Stimulated activated CD8-positive, alpha-beta memory T cell treated with anti-CD3 and anti-CD28 coated beads, Interleukin-2, amount 100 ng/mL, for 48 hours (primary cell): ENCODE data around the gene KCNN4.
"Not testable (repeated sequence)": the region's sequence is repeated elsewhere in the genome, so short reads cannot be mapped to it uniquely, and the experiment has no call there.

Source experiments
- DNase-seq, 2 donors: peaks; one replicate each; pipeline ENCODE4 v3.0.0-alpha.2; 2020; ENCODE audit warnings: low read depth in 2 of 2

The KCNN4 gene

DNA sequence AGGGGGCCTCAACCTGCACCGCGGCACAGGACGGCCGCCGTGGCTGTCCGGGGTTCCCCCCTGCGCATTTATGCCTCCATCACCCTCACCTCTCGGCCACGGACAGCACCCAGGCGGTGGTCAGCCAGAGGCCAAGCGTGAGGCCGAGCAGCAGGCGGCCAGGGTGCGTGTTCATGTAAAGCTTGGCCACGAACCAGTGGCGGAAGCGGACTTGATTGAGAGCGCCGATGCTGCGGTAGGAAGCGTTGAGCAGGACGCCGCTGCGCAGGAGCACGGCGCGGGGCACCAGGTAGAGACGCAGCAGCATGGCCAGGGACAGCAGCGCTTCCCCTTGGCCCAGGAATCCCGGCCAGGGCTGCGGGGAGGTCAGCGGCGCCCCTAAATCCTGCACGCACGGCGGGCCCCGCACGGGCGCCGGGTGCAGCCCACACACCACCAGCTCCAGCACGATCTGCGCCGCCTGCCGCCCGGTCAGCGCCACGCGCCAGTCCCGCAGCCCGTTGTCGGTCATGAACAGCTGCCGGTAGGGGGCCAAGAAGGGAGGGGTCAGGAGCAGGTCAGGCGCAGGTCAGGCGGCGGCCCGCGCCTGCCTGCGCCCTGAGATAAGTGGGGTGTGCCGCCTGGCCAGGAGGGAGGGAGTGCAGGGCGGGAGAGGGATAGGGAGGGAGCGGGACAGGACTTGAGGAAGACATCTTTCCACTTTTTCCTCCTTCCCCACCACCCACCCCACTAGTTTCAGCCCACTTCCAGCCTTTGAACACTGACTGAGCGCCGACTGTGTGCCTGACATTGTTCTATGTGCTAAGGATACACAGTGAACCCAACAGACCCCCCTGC lies 6.5 kb downstream of the KCNN4 start:
- no peak for DNase-seq

DNA sequence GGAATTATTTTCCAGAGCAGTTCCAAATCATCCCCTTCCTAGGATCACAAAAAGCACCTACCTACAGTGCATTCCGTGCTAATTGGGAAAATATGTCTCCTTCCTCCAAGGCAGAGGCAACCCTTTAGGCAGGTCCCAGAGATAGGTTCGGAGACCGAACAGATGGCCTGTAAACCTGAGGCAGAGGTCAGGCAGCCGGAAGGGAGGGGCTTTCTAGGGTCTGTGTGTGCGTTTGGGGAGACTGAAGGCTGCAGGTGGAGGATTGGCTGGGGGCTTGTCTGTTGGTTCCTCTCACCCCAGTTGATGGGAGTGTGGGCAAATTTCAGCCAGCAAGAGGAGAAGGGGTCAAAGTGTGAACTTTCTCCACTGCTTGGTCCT lies 7.1 kb downstream of the KCNN4 start:
- no peak for DNase-seq

DNA sequence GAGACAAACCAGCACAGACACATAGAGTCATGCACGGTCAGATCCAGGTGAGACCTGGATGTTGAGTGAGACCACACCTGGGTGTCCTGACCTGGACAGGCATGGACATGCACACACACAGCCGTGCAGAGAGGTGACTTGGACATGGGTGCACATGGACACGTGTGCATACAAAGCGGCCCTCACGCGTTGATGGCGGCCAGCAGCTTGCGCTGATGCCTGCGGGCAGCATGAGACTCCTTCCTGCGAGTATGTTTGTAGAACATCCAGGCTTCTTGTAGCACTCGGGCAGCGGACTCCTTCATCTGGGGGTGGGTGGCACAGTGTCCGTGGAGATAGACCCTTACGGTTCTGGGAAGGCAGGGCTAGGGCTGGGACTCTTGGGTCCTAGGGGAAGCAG lies 11.5 kb downstream of the KCNN4 start:
- DNase-seq, result no peak

DNA sequence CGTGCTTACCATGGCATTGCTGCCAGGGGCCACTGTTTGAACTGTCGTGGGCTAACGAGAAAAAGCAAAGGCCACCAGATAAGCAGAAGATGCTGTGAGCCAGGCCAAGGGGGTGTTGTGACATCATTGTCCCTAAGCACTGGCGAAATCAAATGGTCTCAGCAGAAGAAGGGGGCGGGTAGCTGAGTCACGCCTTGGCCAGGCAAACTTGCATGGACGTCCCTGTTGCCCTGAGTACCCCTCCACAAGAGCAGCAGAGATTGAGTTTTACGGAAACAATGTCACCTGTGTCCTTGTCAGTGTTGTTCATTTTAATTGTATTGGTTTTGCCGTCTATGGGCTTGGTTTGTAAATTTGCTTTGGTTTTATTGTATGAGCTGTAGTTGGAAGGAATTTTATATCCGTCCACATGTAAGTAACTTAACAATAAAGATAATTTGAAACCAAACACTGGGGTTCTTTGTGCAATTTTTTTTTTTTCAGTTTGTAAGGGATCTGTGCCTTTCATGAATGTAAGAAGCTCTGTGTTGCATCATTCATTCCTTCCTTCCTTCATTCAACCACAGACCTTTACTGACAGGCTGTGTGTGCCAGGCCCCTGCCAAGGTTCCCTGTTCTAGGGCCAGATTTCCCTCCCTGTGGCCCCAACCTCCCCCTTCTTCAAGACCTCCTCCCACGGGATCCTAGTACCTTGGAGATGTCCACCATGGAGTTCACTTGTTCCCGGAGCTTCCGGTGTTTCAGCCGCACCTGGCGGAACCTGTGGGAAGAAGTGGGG lies 12.3 kb downstream of the KCNN4 start:
- DNase-seq, result no peak

DNA sequence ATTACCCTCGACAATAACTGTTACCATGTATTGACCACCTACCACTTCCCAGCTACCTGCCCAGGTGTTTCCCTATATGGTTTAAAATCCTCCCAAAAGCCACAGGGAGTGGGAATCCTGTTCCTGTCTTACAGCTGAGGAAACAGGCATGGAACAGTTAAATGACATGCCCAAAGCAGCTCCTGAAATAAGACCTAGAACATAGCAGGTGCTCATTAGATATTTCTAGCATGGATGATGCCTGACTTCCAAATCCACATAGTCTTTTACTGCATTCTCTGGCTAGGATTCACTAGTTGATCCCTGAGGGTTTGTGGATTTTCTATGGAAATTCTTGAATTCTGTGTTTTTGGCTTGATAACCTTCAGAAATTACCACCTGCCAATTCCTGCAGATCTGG lies 13.0 kb downstream of the KCNN4 start:
- no peak for DNase-seq

DNA sequence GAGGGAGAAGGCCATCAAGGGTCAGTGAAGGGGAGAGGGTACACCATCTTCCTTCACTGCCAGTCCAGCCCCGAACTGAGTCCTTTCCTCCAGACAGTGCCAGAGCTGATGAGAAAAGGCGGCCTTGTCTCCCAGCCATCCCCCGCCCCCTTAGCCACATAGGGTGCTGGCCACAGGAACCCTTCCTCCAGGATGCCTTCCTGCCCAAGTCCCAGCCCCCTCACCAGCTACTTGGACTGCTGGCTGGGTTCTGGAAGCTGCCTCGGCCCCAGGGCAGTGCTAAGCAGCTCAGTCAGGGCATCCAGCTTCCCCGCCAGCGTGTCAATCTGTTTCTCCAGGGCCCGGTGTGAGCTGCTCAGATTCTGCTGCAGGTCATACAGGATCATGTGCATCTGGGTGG lies 13.5 kb downstream of the KCNN4 start:
- no peak for DNase-seq

DNA sequence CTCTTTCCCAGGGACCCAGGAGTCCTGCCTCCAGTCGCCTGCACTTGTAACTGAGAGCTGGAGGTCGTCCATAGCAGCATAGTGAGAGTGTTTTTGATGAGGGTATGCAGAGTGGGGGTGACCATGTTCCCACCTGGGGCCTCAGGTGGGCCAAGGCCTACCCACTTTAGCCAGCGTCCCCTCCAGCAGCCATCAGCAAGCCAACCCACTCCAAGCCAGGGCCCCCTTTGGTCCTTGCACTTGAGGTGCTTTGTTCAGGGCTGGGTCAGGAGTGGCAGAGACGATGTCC lies 14.1 kb downstream of the KCNN4 start:
- no peak for DNase-seq

DNA sequence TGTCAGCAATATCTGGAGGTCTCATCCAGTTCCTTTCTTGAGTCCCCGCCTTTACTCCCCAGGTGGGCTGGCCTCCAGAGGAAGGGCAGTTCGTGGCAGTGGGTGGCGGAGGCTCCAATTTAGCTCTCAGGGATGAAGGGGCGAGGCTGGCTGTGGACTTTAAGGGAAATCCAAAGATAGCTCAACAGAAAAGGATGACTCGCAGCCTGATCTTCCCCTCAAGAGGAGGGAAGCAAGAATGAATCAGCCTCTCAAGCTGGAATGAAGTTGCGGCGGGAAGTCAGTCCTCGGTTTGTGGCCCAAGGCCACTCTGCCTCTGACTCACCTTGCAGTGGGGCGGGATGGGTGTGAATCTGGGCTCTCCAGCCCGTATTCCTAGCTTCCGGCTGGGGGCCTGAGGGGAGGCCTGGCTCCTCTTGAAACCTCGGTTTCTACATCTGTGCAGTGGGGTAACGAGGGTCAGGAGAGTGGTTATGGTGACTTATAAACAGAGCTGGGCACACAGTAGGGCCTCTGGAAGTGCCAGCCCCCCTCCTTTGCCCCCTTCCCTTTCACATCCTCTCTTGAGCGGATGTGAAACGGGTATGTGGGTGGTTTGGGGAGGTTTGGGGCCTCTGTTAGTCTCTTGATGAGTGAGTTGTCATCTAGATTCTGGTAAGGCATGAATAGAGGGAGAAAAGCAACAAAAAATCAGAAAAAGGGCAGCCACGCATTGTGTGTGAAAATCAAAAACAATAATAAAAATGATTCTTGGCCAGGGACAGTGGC lies 15.5 kb downstream of the KCNN4 start:
- DNase-seq, result peak; percentile 66 to 78

DNA sequence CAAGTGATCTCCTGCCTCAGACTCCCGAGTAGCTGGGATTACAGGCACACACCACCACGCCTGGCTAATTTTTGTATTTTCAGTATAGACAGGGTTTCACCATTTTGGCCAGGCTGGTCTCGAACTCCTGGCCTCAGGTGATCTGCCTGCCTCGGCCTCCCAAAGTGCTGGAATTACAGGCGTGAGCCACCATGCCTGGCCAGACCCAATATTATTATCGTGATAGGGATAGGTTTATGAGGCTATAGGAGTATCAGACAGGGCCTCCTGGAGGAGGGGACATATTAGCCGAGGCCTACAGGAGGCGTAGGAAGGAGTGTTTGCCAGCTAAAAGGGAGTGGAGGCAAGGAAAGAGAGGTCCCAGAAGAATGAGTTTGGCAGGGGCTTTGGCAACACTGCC lies 16.1 kb downstream of the KCNN4 start:
- not testable (repeated sequence) for DNase-seq

DNA sequence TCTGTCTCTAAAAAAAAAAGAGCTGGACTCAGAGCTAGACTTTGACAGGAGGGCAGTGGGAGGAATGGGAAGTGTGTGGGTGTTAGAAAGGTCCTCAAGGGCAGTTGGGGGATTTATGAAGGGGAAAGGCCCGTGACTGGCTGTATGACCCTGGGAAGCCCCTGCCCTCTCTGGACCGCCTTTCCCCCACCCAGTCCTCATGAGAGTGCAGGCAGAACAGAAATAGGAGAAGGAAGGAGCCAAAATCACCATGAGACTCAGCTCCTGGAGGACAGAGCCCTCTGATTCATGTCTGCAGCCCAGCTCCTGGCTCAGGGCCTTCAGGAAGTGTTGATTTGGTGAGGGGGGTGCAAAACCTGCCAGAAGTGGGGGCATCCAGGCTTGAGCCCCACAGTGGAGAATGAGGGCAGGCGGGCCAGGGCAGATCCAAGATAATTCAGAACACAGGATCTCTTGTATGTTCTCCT lies 17.3 kb downstream of the KCNN4 start:
- DNase-seq, result no peak

DNA sequence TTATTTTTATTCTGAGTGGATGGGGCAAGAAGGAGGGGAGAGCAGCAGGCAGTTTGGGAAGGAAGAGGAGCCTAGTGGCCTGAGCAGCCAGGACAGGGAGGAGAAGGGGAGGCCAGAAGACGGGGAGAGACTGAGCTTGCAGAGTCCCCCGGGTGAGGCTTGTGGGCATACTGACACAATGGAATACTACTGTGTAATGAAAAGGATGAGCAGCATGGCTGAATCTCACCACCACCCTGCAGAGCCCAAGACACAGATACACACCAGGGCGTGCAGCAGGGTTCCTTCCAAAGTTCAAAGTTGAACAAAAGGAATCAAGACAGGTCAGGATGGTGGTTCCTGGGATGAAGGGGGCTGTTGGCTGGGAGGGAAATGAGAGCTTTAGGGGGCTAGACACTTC lies 18.0 kb downstream of the KCNN4 start:
- DNase-seq, result no peak

DNA sequence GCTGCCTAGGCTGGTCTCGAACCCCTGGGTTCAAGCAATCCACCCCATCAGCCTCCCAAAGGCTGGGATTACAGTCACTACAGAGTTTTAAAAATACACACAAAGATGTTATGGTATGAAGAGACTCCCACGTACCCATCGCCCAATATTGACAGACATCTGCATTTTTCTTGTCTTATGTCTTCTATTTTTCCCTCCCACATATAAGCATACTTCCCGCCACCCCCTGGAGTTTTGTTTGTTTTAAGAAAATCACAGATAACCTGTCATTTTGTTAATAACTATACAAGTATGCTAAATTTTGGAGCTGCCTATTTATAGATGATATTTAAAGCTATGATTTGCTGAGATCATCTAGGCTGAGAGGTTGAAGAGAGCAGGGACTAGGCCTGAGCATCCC lies 19.8 kb downstream of the KCNN4 start:
- no peak for DNase-seq

DNA sequence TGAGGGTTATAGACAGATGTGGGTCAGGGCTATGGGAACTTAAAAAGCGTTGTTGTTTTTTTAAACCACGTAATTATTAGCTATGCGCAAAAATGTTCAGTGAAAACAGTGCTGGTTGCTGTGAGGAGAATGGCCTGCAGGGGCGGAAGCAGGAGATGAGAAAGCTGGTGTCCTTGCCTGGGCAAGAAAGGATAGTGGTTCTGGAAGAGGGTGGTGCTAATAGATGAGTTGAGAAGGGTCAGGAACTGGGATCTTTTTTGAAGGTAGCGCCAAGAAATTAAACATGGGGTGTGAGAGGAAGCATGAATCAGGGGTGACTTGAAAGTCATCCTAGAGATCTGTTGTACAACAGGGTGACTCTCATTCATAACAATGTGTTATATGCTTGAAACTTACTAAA lies 21.3 kb downstream of the KCNN4 start:
- no peak for DNase-seq

DNA sequence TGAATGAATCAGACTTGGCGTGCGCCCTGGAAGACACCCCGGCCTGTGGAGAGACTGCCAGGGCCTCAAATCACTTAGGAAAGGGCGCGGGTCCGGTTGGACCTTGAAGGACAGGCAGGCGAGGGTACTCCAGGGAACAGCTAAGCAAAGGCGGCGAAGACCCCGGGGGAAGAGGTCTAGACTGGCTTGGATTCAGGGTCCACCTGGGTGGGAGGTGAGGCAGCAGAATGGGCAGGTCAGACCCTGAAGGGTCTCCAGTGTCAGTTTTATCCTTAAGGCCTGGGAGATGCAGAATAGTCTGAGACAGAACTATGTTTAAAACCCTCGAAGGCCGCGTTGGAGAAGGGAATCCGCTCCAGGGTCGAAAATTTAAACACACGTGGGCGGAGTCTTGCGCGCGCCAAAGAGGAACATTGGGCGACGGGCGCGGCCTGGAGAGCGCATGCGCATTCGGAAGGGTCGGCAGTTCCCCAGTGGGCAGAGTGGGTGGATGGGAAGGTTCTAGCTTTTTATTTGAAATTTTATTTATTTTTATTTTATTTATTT lies 25.4 kb downstream of the KCNN4 start:
- peak; percentile 69 to 77 for DNase-seq

DNA sequence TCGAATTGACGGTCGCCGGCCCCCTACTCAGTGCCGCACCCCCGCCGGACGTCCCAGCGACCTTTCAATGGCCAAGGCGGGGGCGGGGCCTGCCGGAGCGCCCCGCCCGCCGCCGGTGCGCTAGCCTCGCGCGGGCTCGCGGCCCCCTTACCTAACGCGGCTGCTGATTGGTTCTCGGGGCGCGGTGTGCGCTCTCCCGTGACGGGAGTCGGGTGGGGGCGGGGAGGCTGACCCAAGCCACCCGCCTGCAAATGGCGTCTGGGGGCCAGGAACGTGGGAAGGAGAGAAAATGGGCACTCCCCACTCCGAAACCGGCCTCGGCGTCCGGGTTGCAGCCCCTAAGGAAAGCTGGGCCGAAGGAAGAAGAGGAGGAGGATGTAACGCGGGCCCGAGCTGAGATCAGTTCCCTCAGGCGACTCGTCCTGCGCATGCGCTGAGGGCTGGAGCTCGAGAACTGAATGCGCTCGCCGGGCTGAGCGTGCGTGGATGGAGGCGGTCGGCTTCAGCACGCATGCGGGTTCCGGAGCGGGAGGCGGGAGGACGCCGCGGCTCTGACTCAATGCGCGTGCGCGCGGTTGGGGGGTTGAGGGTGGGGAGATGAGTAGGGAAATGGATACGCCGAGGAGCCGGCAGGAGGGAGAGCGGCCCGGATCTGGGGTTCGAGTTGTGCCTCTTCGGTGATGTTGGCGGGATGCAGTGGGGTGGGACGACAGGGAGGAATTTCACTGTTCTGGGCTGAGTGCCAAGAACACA lies 26.1 kb downstream of the KCNN4 start, which contains the start of gene SMG9:
Gene SMG9 (minus strand): TSS at position 460 of the 753 bp plus-strand sequence. CDS start 4,221 bp downstream, outside the sequence.
- DNase-seq, result peak; percentile 97 to 98

DNA sequence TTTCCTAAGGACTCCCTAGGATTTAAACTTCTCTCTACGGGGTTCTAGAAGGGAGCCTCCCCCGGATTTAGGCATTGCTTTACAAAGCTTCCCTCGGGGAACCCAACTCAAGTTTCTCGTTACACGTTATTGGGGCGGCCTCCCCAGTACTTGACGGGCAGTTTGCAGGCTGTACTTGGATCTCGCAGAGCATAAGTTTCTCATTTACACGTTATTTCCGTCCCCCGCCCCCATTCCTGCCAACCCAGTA lies 26.6 kb downstream of the KCNN4 start:
- no peak for DNase-seq

DNA sequence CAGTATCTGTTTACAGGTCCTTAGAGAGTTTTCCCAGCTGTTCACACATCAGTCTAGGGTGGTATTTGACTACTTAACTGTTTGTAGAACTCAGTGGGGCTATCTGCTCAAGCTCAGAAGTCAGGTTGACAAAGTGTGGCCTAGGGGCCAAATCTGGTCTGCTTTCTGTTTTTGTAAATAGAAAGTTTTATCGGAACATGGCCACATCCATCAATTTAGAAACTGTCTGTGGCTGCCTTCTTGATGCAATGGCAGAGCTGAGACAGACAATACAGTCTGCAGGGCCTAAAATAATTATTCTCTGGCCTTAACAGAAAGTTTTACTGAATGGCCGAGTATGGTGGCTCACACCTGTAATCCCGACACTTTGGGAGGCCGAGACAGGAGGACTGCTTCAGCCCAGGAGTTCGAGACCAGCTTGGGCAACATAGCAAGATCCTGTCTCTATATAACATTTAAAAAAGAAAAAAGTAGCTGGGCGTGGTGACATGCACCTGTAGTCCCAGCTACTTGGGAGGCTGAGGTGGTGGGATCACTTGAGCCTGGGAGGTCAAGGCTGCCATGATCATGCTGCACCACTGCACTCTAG lies 28.4 kb downstream of the KCNN4 start:
- DNase-seq, result no peak

DNA sequence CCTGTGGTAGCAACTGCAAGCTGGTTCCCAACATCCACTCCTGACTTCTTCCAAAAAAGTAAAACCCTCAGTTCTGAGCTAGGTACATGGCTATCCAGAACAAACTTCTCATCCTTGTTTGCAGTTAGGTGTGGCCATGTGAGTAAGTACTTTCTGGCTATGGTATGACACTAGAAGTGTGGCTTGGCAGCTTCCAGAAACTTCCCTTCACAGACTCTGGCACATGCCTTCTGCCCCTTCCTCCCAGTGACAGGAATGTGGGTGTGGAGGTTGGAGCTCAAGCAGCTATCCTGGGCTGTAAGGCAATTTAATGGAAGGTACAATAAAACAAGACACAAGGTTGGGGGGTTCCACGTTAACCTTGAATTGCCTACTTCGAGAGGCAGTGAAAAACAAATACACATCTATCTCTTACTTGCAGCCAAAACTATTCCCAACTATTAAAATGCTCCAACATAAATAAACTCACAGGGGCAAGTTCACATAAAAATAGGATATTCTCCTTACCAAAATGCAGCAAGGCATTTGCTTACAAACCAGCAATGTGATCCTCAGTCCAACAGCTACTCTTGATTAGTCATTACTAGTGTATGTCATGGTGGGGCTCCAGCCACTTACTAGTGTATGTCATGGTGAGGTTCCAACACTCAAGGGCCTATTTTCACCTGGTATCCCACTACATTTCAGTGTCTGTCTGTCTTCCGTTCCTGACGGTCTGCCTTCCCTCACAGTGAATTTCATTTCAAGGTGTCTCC lies 29.1 kb downstream of the KCNN4 start:
- DNase-seq, result no peak

DNA sequence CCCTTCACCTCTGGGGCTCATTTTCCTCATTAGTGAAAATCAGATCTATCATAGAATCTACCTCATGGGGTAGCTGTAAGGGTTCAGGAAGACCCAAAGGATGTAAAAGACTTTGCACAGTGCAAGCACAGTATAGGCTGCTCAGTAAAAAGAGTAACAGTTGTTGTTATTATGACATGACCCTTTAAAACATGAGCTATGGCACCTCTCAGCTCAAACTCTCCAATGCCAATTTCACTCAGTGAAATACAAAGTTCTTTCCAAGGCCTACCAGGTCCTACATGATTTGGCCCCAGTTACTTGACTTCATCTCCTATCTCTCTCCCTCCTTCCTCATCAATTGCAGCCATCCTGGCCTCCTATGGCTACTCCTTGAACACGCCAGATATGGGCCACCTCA lies 30.9 kb downstream of the KCNN4 start:
- DNase-seq, result no peak

DNA sequence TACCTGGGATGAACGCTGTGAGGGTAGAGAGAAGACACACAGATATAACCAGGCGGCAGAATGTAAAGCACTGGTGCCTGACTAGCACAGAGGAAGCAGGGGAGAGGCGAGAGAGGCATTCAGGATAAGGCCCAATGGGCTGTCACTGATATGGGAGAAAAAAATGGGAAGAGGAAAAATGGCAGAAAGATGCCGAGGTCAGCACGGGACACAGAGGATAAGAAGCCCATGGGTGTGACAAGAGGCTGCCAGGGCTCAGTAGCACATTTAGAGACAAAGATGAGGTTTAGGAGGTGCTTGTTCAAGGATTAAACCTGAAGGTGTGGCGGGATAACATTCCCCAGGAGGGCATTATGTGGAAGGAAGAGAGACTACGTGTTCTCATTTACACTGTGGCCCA lies 31.6 kb downstream of the KCNN4 start:
- no peak for DNase-seq

DNA sequence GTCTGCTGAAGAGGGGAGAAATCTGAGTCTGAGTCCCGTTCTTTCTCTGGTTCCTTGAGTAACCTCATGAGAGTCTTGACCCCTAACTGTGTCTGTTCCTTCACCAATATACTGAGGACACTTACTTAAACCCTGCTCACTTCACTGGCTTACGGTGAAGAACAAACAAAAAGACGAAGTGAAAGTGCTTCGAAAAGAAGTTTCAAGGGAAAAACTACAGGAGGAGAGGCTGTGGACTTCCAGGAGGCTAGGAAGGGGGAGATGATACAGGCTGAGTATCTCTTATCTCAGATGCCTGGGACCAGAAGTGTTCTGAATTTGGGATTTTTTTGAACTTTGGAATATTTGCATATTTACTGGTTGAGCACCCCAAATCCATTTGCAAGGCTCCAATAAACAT lies 32.1 kb downstream of the KCNN4 start:
- no peak for DNase-seq
